ENCODE results near the gene ZNF148.

ZNF148 gene

GRCh38 chr3:125357032-125357658 lies 18.0 kb downstream of the ZNF148 start:
- TF ChIP-seq CTCF (IDR thresholded peaks at IDR 0.05; ENCODE audit: low read depth, low read length) = no peak
- DNase-seq (ENCODE audit: extremely low read depth, low read depth) = no peak

DNA sequence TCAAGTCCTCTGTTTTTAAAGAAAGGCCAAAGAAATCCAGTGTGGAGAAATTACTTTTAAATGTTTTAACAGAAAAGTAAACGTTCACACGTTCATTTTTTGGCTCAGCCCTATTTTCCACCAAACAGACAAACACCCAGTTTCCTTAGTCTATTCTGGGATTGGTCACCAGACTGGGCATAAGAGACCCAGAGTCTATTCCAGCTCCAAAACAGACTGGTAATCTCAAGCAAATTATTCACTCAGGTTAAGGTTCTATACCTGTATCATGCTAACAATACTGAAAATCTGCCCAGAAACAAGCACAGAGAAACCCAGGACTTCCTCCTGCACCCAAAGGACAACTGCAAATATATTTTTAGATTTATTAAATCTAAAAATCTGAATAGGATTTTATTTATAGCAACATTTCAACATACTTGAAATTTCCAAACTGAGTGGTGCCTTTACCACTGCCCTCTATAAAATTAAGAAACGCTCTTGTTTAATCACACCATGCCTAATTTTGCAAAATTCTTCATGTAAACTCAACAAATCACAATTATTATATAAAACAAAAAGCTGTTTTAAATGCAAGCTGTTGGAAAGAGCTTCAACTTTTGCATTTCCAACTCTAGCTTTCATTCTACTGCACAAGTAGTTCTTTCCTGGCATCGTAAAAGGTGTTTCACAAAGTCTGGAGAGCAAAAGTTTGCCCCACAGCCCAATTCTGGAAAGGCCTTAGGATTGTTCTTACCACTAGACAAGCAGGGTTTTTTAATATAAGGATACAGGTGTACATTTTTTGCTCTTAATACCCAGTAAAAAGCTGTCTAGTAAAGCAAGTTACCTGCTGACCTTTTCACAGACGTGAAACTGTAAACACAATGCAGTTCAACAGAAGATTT lies 18.7 kb downstream of the ZNF148 start:
- no peak for TF ChIP-seq CTCF (IDR thresholded peaks at IDR 0.05; ENCODE audit: low read depth, low read length)
- DNase-seq (ENCODE audit: extremely low read depth, low read depth) = no peak

DNA sequence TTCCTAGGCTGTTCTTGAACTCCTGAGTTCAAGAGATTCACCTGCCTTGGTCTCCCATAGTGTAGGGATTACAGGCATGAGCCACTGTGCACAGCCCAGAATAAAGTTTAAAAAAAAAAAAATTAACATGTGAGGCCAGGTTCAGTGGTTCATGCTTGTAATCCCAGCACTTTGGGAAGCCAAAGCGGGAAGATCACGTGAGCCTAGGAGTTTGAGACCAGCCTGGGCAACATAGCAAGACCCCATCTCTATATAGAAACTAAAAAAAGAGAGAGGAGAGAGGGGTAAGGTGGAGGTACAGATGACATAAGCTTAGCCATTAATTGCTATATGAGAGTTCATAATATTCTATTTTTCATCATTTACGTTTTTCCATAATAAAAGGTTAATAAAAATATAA lies 21.5 kb downstream of the ZNF148 start:
- no peak for TF ChIP-seq CTCF (IDR thresholded peaks at IDR 0.05; ENCODE audit: low read depth, low read length)
- no peak for DNase-seq (ENCODE audit: extremely low read depth, low read depth)

GRCh38 chr3:125353128-125353527 lies 22.0 kb downstream of the ZNF148 start:
- DNase-seq (ENCODE audit: extremely low read depth, low read depth) = no peak
- TF ChIP-seq CTCF (IDR thresholded peaks at IDR 0.05; ENCODE audit: low read depth, low read length) = no peak

GRCh38 chr3:125351814-125352456 lies 23.2 kb downstream of the ZNF148 start:
- DNase-seq (ENCODE audit: extremely low read depth, low read depth) = no peak
- TF ChIP-seq CTCF (IDR thresholded peaks at IDR 0.05; ENCODE audit: low read depth, low read length) = no peak

DNA sequence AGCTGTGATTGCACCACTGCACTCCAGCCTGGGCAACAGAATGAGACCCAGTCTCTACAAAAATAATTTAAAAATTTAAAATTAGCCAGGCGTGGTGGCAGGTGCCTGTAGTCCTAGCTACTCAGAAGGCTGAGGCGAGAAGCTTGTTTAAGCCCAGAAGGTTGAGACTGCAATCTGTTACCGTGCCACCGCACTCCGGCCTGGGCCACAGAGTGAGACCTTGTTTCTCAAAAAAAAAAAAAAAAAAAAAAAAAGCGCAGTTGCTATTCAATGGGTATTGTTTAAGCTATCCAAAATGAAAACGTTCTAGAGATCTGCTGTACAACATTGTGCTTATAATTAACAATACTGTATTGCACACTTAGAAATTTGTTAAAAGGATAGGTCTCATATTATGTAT lies 24.0 kb downstream of the ZNF148 start:
- DNase-seq (ENCODE audit: extremely low read depth, low read depth) = no peak
- no peak for TF ChIP-seq CTCF (IDR thresholded peaks at IDR 0.05; ENCODE audit: low read depth, low read length)

DNA sequence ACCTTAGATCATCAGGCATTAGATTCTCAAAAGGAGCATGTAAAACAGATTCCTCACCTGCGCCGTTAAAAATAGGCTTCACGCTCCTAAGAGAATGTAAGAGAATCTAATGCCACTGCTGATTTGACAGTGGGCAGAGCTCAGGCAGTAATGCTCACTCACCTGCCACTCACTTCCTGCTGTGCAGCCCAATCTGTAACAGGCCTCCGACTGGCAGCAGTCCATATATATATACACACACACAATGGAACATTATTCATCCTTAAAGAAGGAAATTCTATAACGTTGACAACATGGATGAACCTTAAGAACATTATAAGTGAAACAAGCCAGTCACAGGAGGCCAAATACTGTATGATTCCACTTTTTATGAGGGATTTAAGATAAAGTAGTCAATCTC lies 24.5 kb downstream of the ZNF148 start:
- DNase-seq (ENCODE audit: extremely low read depth, low read depth) = no peak
- no peak for TF ChIP-seq CTCF (IDR thresholded peaks at IDR 0.05; ENCODE audit: low read depth, low read length)

Data from AG09319 (cell line).